Prostate gland (tissue), 2 donors: Measurements from ENCODE around the gene SUGCT.

Source experiments
- CTCF ChIP-seq, 4 experiments: fragments of 200-600 bp in 2 of 4; fragments of 450-650 bp in 2 of 4; sonication (generic) in 2 of 4; IDR thresholded peaks; 1 replicate in 3 of 4; 2 replicates in 1 of 4; pipeline ENCODE4 v1.5.1; 2016 to 2019; ENCODE audit warnings: antibody characterized with exemption in 4 of 4, mild to moderate bottlenecking in 2 of 4, moderate library complexity in 2 of 4
- POLR2AphosphoS5 ChIP-seq: sonication (generic); formaldehyde crosslinking; IDR thresholded peaks from one replicate; pipeline ENCODE4 v1.6.1; 2017; ENCODE audit warnings: antibody characterized with exemption

GRCh38 chr7:40655426-40655825 lies 520.6 kb downstream of the SUGCT start:
- TF ChIP-seq POLR2AphosphoS5 (no peak), CTCF (IDR thresholded peaks at IDR 0.05) (no peak)
